GM12892 (cell line): ENCODE measurements around the gene FLT1.

ENCODE experiments used
- POLR2A ChIP-seq: IDR thresholded peaks from 2 replicates; pipeline ENCODE4 v1.6.1; 2011; ENCODE audit warnings: low read depth, low read length, control low read depth
- POLR2AphosphoS5 ChIP-seq: IDR thresholded peaks from 2 replicates; pipeline ENCODE4 v1.6.1; 2011; ENCODE audit warnings: low read depth, low read length, control low read depth

GRCh38 chr13:28406733-28407266 is 88.1 kb downstream of the FLT1 start:
- no peak for TF ChIP-seq POLR2AphosphoS5
- TF ChIP-seq POLR2A: no peak
